OCI-LY7 (cell line): ENCODE results near the gene CCDC184. TPM values are rescaled to one million over a fixed set of nuclear protein-coding genes. Genes with fewer than 3 reads are reported as not detected.
A peak's percentile ranks its signal among the peaks of the same experiment; 100 is the strongest.
"Not testable (repeated sequence)": the region's sequence is repeated elsewhere in the genome, so short reads cannot be mapped to it uniquely, and the experiment has no call there.

Experiments
- BruUV-seq: library from RNA; stranded (reverse); fragments of 400-500 nt; replicated peaks from 2 replicates; lab custom pipeline; 2021; lab: Mats Ljungman, UMichigan
- CTCF ChIA-PET: fragments of 300-600 bp; sonication (Branson Sonifier 250); formaldehyde crosslinking; loops from one replicate; lab custom pipeline; 2022; ENCODE audit warnings: antibody characterized with exemption; ENCODE audit not compliant: unreplicated experiment; lab: Charles Lee
- POLR2A ChIA-PET: fragments of 300-600 bp; sonication (Branson Sonifier 250); formaldehyde crosslinking; loops from one replicate; lab custom pipeline; 2022; ENCODE audit warnings: antibody characterized with exemption; lab: Charles Lee
- DNase-seq: peaks from one replicate; pipeline ENCODE4 v3.0.0-alpha.2; 2015; ENCODE audit warnings: low spot score
- H2AFZ ChIP-seq: fragments of 200-600 bp; sonication (generic), shearing (Covaris generic); 2 replicates; pipeline ENCODE4 v1.6.1; 2014; ENCODE audit warnings: mild to moderate bottlenecking, antibody characterized with exemption, low read length, moderate library complexity
- H3K27ac ChIP-seq: fragments of 200-600 bp; sonication (generic); 2 replicates; pipeline ENCODE4 v1.5.1; 2014; ENCODE audit warnings: mixed run types, low read depth, mild to moderate bottlenecking, moderate library complexity, low read length, inconsistent platforms; ENCODE audit not compliant: poor library complexity, severe bottlenecking
- H3K36me3 ChIP-seq: fragments of 200-600 bp; sonication (generic); 2 replicates; pipeline ENCODE4 v1.6.1; 2014; ENCODE audit warnings: mild to moderate bottlenecking, antibody characterized with exemption, low read length, moderate library complexity, mixed read lengths; ENCODE audit not compliant: insufficient read depth
- H3K4me1 ChIP-seq: fragments of 200-600 bp; sonication (generic); 2 replicates; pipeline ENCODE4 v1.5.1; 2014; ENCODE audit warnings: mild to moderate bottlenecking, low read length; ENCODE audit not compliant: insufficient read depth, poor library complexity, severe bottlenecking
- H3K4me2 ChIP-seq: fragments of 200-600 bp; sonication (generic); 2 replicates; pipeline ENCODE4 v1.6.1; 2014; ENCODE audit warnings: mild to moderate bottlenecking, low read length
- H3K4me3 ChIP-seq: fragments of 200-600 bp; sonication (generic); 2 replicates; pipeline ENCODE4 v1.5.1; 2014; ENCODE audit warnings: mild to moderate bottlenecking, low read depth, low read length; ENCODE audit not compliant: poor library complexity, severe bottlenecking
- H3K79me2 ChIP-seq: fragments of 200-600 bp; sonication (generic); 2 replicates; pipeline ENCODE4 v1.6.1; 2016; ENCODE audit warnings: low read depth, mild to moderate bottlenecking, low read length, moderate library complexity, mixed read lengths; ENCODE audit not compliant: insufficient read depth
- H3K9me2 ChIP-seq: fragments of 200-600 bp; sonication (generic); 2 replicates; pipeline ENCODE4 v1.6.1; 2016; ENCODE audit warnings: mild to moderate bottlenecking, low read length, mixed read lengths; ENCODE audit not compliant: insufficient read depth
- H3K9me3 ChIP-seq: fragments of 200-600 bp; sonication (generic); 2 replicates; pipeline ENCODE4 v1.6.1; 2014; ENCODE audit warnings: mild to moderate bottlenecking, mixed run types, low read length, mixed read lengths
- H4K20me1 ChIP-seq: fragments of 200-600 bp; sonication (generic); 2 replicates; pipeline ENCODE4 v1.6.1; 2014; ENCODE audit warnings: mild to moderate bottlenecking, antibody characterized with exemption, low read length, moderate library complexity, mixed read lengths; ENCODE audit not compliant: insufficient read depth
- CTCF ChIP-seq: fragments of 200-600 bp; sonication (generic); conservative IDR thresholded peaks from 2 replicates; pipeline ENCODE4 v1.5.1; 2014; ENCODE audit warnings: mild to moderate bottlenecking, antibody characterized with exemption, low read length, moderate library complexity, mixed read lengths
- EZH2phosphoT487 ChIP-seq: fragments of 200-600 bp; sonication (generic); IDR thresholded peaks from 2 replicates; pipeline ENCODE4 v1.6.1; 2018; ENCODE audit warnings: low read depth, borderline replicate concordance, mild to moderate bottlenecking, mixed run types, antibody characterized with exemption, low read length, moderate library complexity, mixed read lengths
- intact Hi-C: fragments of 100-400 bp; cut with micrococcal nuclease; formaldehyde crosslinking; loops from one replicate; pipeline ENCODE4 v1.10.0; 2022; ENCODE audit not compliant: unreplicated experiment
- total RNA-seq, 2 experiments: library from RNA; depleted of rRNA in 1 of 2; stranded (reverse); fragments of >200 nt in 1 of 2; shearing (Covaris generic) in 1 of 2; gene quantifications; 2 replicates each; pipeline ENCODE4 v1.2.3, GENCODE V29; 2014 to 2022

The CCDC184 gene
- total RNA-seq, 2 experiments from 2014 or later: not detected

- intact Hi-C loops: no loop called here
- Histone ChIP-seq H3K4me3 (no peak overlapping the region), H2AFZ (no peak overlapping the region), H3K36me3 (peaks cover 68% of the 10 kb centered on the region), H3K4me2 (no peak overlapping the region), H3K27ac (no peak overlapping the region), H3K79me2 (peaks cover 4% of the 10 kb centered on the region; the same call in 1 of the 2 replicates), H4K20me1 (no peaks in the 10 kb centered on the region), H3K9me3 (no peaks in the 10 kb centered on the region), H3K4me1 (peaks cover 4% of the 10 kb centered on the region), H3K9me2 (no peaks in the 10 kb centered on the region)
- CTCF ChIA-PET: no interaction called here
- BruUV-seq: no TSS peak
- no peak for DNase-seq
- POLR2A ChIA-PET: interaction anchor here (0.7 to 1.4 kb wide), 5 partner anchors 9 to 267 kb away, joined by 3 to 7 read pairs (median 3); no protein-coding TSS in a partner anchor
- TF ChIP-seq EZH2phosphoT487 (no peak), CTCF (no peak)
Observed at GRCh38 chr12:48151103-48151771, 32.2 kb upstream of the CCDC184 start.

- CTCF ChIA-PET, H2AFZ ChIP-seq, H3K4me3 ChIP-seq, BruUV-seq, DNase-seq, H3K9me3 ChIP-seq, H4K20me1 ChIP-seq, H3K79me2 ChIP-seq, H3K27ac ChIP-seq, H3K9me2 ChIP-seq: not testable (repeated sequence)
- intact Hi-C loops: loop anchor here (2.0 kb wide), 2 partner anchors 37 to 449 kb away; partner anchors contain the start of genes PFKM and RPAP3
- Histone ChIP-seq H3K4me2 (peak overlapping the region; percentile 91), H3K36me3 (peaks cover 26% of the 10 kb centered on the region), H3K4me1 (peaks cover 13% of the 10 kb centered on the region)
- POLR2A ChIA-PET: interaction anchor here (0.6 to 1.9 kb wide), 3 partner anchors 10 to 51 kb away, joined by 3 to 4 read pairs (median 4); no protein-coding TSS in a partner anchor
Observed at GRCh38 chr12:48155786-48156185, 27.7 kb upstream of the CCDC184 start.

GRCh38 chr12:48156652-48157017 is 26.8 kb upstream of the CCDC184 start:
- ChIA-PET CTCF (no interaction called here), POLR2A (interaction anchor here (0.6 to 1.9 kb wide), 11 partner anchors 11 to 949 kb away, joined by 3 to 17 read pairs (median 5); partner anchors contain the start of gene PFKM)
- H4K20me1 ChIP-seq: no peaks in the 10 kb centered on the region
- peak overlapping the region; percentile 64 for H3K27ac ChIP-seq
- DNase-seq: no peak
- no peaks in the 10 kb centered on the region for H3K9me2 ChIP-seq
- peak overlapping the region; percentile 81 for H3K4me3 ChIP-seq
- BruUV-seq: no TSS peak
- no peaks in the 10 kb centered on the region for H3K9me3 ChIP-seq
- peaks cover 10% of the 10 kb centered on the region for H3K79me2 ChIP-seq
- peak overlapping the region; percentile 91 for H3K4me2 ChIP-seq
- H3K4me1 ChIP-seq: peaks cover 13% of the 10 kb centered on the region
- H3K36me3 ChIP-seq: peaks cover 17% of the 10 kb centered on the region
- TF ChIP-seq EZH2phosphoT487 (no peak), CTCF (no peak)
- H2AFZ ChIP-seq: peak overlapping the region; percentile 71; the same call in 1 of the 2 replicates
- intact Hi-C loops: loop anchor here (1.0 to 2.0 kb wide), 4 partner anchors 38 to 450 kb away; partner anchors contain the start of genes PFKM and RPAP3
